ENCODE results near the gene TSPYL4. TPM values are rescaled to one million over a fixed set of nuclear protein-coding genes. Genes with fewer than 3 reads are reported as not detected.

TSPYL4 gene
- total RNA-seq, 1 donor from 2014 or later = 32.2 TPM

GRCh38 chr6:116266803-116267202 lies 12.9 kb upstream of the TSPYL4 start:
- Histone ChIP-seq H3K4me3 (no peak overlapping the region), H2AFZ (replicated peaks) (no peak overlapping the region), H3K9ac (no peak overlapping the region), H3K4me2 (no peak overlapping the region), H3K36me3 (no peaks in the 10 kb centered on the region), H3K4me1 (peaks cover 10% of the 10 kb centered on the region), H4K20me1 (ENCODE audit: low read depth) (peaks cover 9% of the 10 kb centered on the region), H3K27ac (no peak overlapping the region), H3K79me2 (ENCODE audit: low read depth) (no peaks in the 10 kb centered on the region), H3K27me3 (no peaks in the 10 kb centered on the region), H3F3A (ENCODE audit: low read depth) (no peaks in the 10 kb centered on the region), H3K9me3 (ENCODE audit: low read depth) (no peaks in the 10 kb centered on the region)
- no peak for DNase-seq (ENCODE audit: low spot score)
- peaks cover 8% of the 10 kb centered on the region for H3K9me3 Mint-ChIP-seq
- peaks cover 6% of the 10 kb centered on the region for H3K4me1 Mint-ChIP-seq
- TF ChIP-seq EZH2 (IDR thresholded peaks at IDR 0.05) = no peak
- TF ChIP-seq, protein P1, sequence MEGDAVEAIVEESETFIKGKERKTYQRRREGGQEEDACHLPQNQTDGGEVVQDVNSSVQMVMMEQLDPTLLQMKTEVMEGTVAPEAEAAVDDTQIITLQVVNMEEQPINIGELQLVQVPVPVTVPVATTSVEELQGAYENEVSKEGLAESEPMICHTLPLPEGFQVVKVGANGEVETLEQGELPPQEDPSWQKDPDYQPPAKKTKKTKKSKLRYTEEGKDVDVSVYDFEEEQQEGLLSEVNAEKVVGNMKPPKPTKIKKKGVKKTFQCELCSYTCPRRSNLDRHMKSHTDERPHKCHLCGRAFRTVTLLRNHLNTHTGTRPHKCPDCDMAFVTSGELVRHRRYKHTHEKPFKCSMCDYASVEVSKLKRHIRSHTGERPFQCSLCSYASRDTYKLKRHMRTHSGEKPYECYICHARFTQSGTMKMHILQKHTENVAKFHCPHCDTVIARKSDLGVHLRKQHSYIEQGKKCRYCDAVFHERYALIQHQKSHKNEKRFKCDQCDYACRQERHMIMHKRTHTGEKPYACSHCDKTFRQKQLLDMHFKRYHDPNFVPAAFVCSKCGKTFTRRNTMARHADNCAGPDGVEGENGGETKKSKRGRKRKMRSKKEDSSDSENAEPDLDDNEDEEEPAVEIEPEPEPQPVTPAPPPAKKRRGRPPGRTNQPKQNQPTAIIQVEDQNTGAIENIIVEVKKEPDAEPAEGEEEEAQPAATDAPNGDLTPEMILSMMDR (IDR thresholded peaks at IDR 0.05) = no peak
- no peak for TF ChIP-seq EZH2phosphoT487 (IDR thresholded peaks at IDR 0.05)
- H3K27ac Mint-ChIP-seq = no peak overlapping the region
- H3K27me3 Mint-ChIP-seq (ENCODE audit: insufficient read depth, low read depth) = peaks cover 2% of the 10 kb centered on the region
- peaks cover 27% of the 10 kb centered on the region for H3K36me3 Mint-ChIP-seq
- no peak overlapping the region for H3K4me3 Mint-ChIP-seq

GRCh38 chr6:116265041-116265829 lies 11.4 kb upstream of the TSPYL4 start:
- H3K79me2 ChIP-seq (ENCODE audit: low read depth) = no peaks in the 10 kb centered on the region
- peaks cover 9% of the 10 kb centered on the region for H3K4me1 Mint-ChIP-seq
- no peak overlapping the region for H3K9ac ChIP-seq
- H3K27me3 Mint-ChIP-seq (ENCODE audit: insufficient read depth, low read depth) = peaks cover 2% of the 10 kb centered on the region
- H3K4me2 ChIP-seq = no peak overlapping the region
- H4K20me1 ChIP-seq (ENCODE audit: low read depth) = peaks cover 9% of the 10 kb centered on the region
- H3K27ac Mint-ChIP-seq = no peak overlapping the region
- no peaks in the 10 kb centered on the region for H3K4me1 ChIP-seq
- no peak overlapping the region for H3K27ac ChIP-seq
- H3K9me3 Mint-ChIP-seq = peaks cover 8% of the 10 kb centered on the region
- DNase-seq (ENCODE audit: low spot score) = no peak
- H2AFZ ChIP-seq (replicated peaks) = no peak overlapping the region
- no peaks in the 10 kb centered on the region for H3K27me3 ChIP-seq
- no peaks in the 10 kb centered on the region for H3K9me3 ChIP-seq (ENCODE audit: low read depth)
- H3K36me3 ChIP-seq = no peaks in the 10 kb centered on the region
- no peak overlapping the region for H3K4me3 ChIP-seq
- TF ChIP-seq, protein P1 (IDR thresholded peaks at IDR 0.05) = no peak
- TF ChIP-seq EZH2phosphoT487 (IDR thresholded peaks at IDR 0.05) = no peak
- no peak for TF ChIP-seq EZH2 (IDR thresholded peaks at IDR 0.05)
- H3K36me3 Mint-ChIP-seq = peaks cover 40% of the 10 kb centered on the region
- H3K4me3 Mint-ChIP-seq = no peak overlapping the region
- H3F3A ChIP-seq (ENCODE audit: low read depth) = no peaks in the 10 kb centered on the region

DNA sequence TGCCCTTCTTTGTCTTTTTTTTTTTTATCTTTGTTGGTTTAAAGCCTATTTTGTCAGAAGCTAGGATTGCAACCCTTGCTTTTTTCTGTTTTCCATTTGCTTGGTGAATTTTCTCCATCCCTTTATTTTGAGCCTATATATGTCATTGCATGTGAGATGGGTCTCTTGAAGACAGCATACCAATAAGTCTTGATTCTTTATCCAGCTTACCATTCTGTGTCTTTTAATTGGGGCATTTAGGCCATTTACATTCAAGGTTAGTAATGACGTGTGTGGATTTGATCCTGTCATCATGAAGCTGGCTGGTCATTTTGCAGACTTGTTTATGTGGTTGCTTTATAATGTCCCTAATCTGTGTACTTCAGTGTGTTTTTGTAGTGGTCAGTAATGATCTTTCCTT lies 9.5 kb upstream of the TSPYL4 start:
- no peak overlapping the region for H2AFZ ChIP-seq (replicated peaks)
- H3K27me3 ChIP-seq = no peaks in the 10 kb centered on the region
- no peak for TF ChIP-seq EZH2phosphoT487 (IDR thresholded peaks at IDR 0.05)
- no peak for TF ChIP-seq EZH2 (IDR thresholded peaks at IDR 0.05)
- TF ChIP-seq, protein P1 (IDR thresholded peaks at IDR 0.05) = no peak
- DNase-seq (ENCODE audit: low spot score) = no peak
- no peak overlapping the region for H3K4me3 ChIP-seq
- no peak overlapping the region for H3K27ac Mint-ChIP-seq
- H3K9me3 ChIP-seq (ENCODE audit: low read depth) = no peaks in the 10 kb centered on the region
- H3K36me3 Mint-ChIP-seq = peaks cover 53% of the 10 kb centered on the region
- H3K36me3 ChIP-seq = no peaks in the 10 kb centered on the region
- no peak overlapping the region for H3K4me3 Mint-ChIP-seq
- H3K27me3 Mint-ChIP-seq (ENCODE audit: insufficient read depth, low read depth) = peaks cover 2% of the 10 kb centered on the region
- H3K27ac ChIP-seq = no peak overlapping the region
- no peaks in the 10 kb centered on the region for H4K20me1 ChIP-seq (ENCODE audit: low read depth)
- no peaks in the 10 kb centered on the region for H3K79me2 ChIP-seq (ENCODE audit: low read depth)
- no peak overlapping the region for H3K9ac ChIP-seq
- H3K4me2 ChIP-seq = no peak overlapping the region
- H3K4me1 Mint-ChIP-seq = peaks cover 5% of the 10 kb centered on the region
- peaks cover 8% of the 10 kb centered on the region for H3K9me3 Mint-ChIP-seq
- no peaks in the 10 kb centered on the region for H3K4me1 ChIP-seq
- no peaks in the 10 kb centered on the region for H3F3A ChIP-seq (ENCODE audit: low read depth)

Data from neural progenitor cell (in vitro differentiated cells).